ENCODE data around the gene HABP4. TPM values are rescaled to one million over a fixed set of nuclear protein-coding genes. Genes with fewer than 3 reads are reported as not detected.

The HABP4 gene, protein sequence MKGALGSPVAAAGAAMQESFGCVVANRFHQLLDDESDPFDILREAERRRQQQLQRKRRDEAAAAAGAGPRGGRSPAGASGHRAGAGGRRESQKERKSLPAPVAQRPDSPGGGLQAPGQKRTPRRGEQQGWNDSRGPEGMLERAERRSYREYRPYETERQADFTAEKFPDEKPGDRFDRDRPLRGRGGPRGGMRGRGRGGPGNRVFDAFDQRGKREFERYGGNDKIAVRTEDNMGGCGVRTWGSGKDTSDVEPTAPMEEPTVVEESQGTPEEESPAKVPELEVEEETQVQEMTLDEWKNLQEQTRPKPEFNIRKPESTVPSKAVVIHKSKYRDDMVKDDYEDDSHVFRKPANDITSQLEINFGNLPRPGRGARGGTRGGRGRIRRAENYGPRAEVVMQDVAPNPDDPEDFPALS
- 5.2 and 10.3 TPM in 2 replicates for total RNA-seq (2012; rRNA removed)
- 9.4 and 10.6 TPM in 2 replicates for polyA plus RNA-seq (2012; rRNA removed)
- 4.1 and 5.5 TPM in 2 replicates for polyA plus RNA-seq (2012; cell fraction: cytosol; rRNA removed)
- polyA plus RNA-seq (2012; cell fraction: nucleus; rRNA removed; ENCODE audit: low replicate concordance): 3.7 and 9.3 TPM in 2 replicates
- percentile 69 among the genes with signal in this experiment for Bru-seq, nascent RNA
- BruChase-seq, experiment 1, labeled RNA remaining after a 6-hour chase: percentile 76 among the genes with signal in this experiment
- BruChase-seq, experiment 2, labeled RNA remaining after a 2-hour chase: percentile 76 among the genes with signal in this experiment
- long read RNA-seq, transcript HABP4-201 (8 exons, 2,615 nt): major isoform, 50 of 64 reads
- long read RNA-seq, partial matches to known transcripts: 4 of 64 reads
- long read RNA-seq, other reads (novel, unspliced or antisense): 10 of 64 reads

DNA sequence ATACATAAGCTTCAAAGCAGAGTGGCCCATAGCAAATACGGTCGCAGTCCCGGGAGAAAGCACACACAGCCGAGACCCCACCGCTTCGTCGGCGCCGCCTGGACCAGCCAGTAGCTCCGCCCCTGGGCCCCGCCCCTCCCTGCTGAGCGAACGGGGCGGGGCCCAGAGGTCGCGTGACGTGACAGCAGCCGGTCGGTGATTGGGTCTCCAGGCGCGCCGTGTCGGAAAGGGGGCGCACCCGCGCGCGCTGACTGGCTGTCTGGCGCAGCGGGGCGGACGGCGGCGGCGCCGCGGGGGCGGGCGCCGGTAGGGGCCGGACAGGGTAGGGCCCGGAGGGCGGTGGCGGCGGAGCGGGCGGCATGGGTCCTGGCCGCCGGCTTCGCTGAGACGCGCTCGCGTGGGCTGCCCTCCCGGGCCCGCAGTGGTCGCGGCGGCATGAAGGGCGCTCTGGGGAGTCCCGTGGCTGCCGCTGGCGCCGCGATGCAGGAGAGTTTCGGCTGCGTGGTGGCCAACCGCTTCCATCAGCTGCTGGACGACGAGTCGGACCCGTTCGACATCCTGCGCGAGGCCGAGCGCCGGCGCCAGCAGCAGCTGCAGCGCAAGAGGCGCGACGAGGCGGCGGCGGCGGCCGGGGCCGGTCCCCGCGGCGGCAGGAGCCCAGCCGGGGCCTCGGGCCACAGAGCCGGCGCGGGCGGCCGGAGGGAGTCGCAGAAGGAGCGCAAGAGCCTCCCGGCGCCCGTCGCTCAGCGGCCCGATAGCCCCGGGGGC is at the start of gene HABP4:
HABP4 (plus strand) TSS at position 325 of the 768 bp plus-strand sequence; CDS start at position 436, 111 bp downstream.
- Histone ChIP-seq H4K91ac (ENCODE audit: insufficient read depth, low read depth, low read length) (peak within 1 kb of the TSS; percentile 66), H3K23ac (ENCODE audit: low read depth, low read length) (peak within 1 kb of the TSS; percentile 99), H3K9ac (ENCODE audit: low read depth, low read length) (peak within 1 kb of the TSS; percentile 77), H2BK5ac (ENCODE audit: low read depth, low read length, poor library complexity, severe bottlenecking) (peak within 1 kb of the TSS; percentile 74), H3K27me3 (ENCODE audit: control insufficient read depth, insufficient read depth, low read length) (no peaks in the 10 kb centered on the region), H2BK20ac (ENCODE audit: low read depth, low read length) (peak within 1 kb of the TSS; percentile 84; the same call in 1 of the 2 replicates), H3K9me1 (ENCODE audit: insufficient read depth, low read length) (peaks cover 10% of the 10 kb centered on the region), H3K56ac (ENCODE audit: extremely low read depth, insufficient read depth, low read length) (peak within 1 kb of the TSS; percentile 11; the same call in 1 of the 2 replicates), H3K18ac (ENCODE audit: low read depth, low read length) (peak within 1 kb of the TSS; percentile 12; the same call in 1 of the 2 replicates), H3K4me2 (ENCODE audit: low read depth, low read length) (peak within 1 kb of the TSS; percentile 85), H3K4me3 (ENCODE audit: insufficient read depth, low read depth, low read length) (peak within 1 kb of the TSS; percentile 97), H4K8ac (ENCODE audit: low read depth in 2 of 2, low read length in 2 of 2) (peak within 1 kb of the TSS; percentile 5 to 93; a peak in 2 of 4 replicates), H4K20me1 (ENCODE audit: insufficient read depth, low read length) (peaks cover 6% of the 10 kb centered on the region; the same call in 1 of the 2 replicates), H3K27ac (ENCODE audit: insufficient read depth, low read length) (peak within 1 kb of the TSS; percentile 74), H3K4ac (ENCODE audit: low read depth, low read length) (peak within 1 kb of the TSS; percentile 88), H2AFZ (replicated peaks; ENCODE audit: low read length, poor library complexity) (peak within 1 kb of the TSS; percentile 98), H2AK5ac (ENCODE audit: low read depth, low read length) (no peak within 1 kb of the TSS), H3K14ac (replicated peaks; ENCODE audit: low read depth, low read length) (peak within 1 kb of the TSS; percentile 97), H3K36me3 (ENCODE audit: control insufficient read depth, insufficient read depth, low read length) (no peaks in the 10 kb centered on the region), H2BK120ac (ENCODE audit: low read depth, low read length) (peak within 1 kb of the TSS; percentile 83; the same call in 1 of the 2 replicates), H4K5ac (ENCODE audit: low read depth, low read length) (0 out of 2 replicates have a peak within 1 kb of the TSS, but pooled peaks have one; percentile 5), H3K79me1 (ENCODE audit: low read depth in 1 of 2, low read length in 2 of 2) (peaks cover 5 to 32% of the 10 kb centered on the region in 2 experiments; a peak in 3 of 4 replicates), H2BK15ac (ENCODE audit: low read depth, low read length) (peak within 1 kb of the TSS; percentile 26; the same call in 1 of the 3 replicates), H3K4me1 (ENCODE audit: control insufficient read depth, insufficient read depth, low read length) (peaks cover 5% of the 10 kb centered on the region; the same call in 1 of the 2 replicates), H3K9me3 (ENCODE audit: control insufficient read depth, insufficient read depth, low read length) (no peaks in the 10 kb centered on the region), H2AK9ac (replicated peaks; ENCODE audit: low read depth, low read length, poor library complexity) (peak within 1 kb of the TSS; percentile 96)
- ChIA-PET POLR2A (ENCODE audit: unreplicated experiment) (no interaction called here), CTCF (interaction anchor here (1.4 kb wide), 1 partner anchor 65 kb away, joined by 3 read pairs; no protein-coding TSS in a partner anchor)
- WGBS, 2 experiments (ENCODE audit: extremely low coverage in 2 of 2, insufficient read length in 1 of 2): 0% methylated on average over 69 of the region's 108 CpGs; no CpG with 5 or more reads in 1 of the 2 experiments
- no TSS peak for BruUV-seq (replicated peaks)
- DNase-seq: peak; percentile 91
- dilution Hi-C loops (cut with HindIII; ENCODE audit: low sequenced_read_pairs, unreplicated experiment) (no loop called here), in situ Hi-C loops (cut with MboI; ENCODE audit: low sequenced_read_pairs) (no loop called here), intact Hi-C loops (cut with micrococcal nuclease) (loop anchor here (2.0 to 5.0 kb wide), 5 partner anchors 31 to 217 kb away; partner anchors contain the start of gene ZNF367)
- no peak for TF ChIP-seq MAFK (IDR thresholded peaks at IDR 0.05; ENCODE audit: low read depth, low read length)
- TF ChIP-seq RFX5 (IDR thresholded peaks at IDR 0.05; ENCODE audit: low read depth, low read length): no peak
- no peak for TF ChIP-seq FOS (IDR thresholded peaks at IDR 0.05; ENCODE audit: low read depth, low read length)
- TF ChIP-seq, protein P1, sequence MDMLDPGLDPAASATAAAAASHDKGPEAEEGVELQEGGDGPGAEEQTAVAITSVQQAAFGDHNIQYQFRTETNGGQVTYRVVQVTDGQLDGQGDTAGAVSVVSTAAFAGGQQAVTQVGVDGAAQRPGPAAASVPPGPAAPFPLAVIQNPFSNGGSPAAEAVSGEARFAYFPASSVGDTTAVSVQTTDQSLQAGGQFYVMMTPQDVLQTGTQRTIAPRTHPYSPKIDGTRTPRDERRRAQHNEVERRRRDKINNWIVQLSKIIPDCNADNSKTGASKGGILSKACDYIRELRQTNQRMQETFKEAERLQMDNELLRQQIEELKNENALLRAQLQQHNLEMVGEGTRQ (IDR thresholded peaks at IDR 0.05; ENCODE audit: low read depth, low read length): peak; percentile 67
- peak; percentile 91 for TF ChIP-seq BHLHE40 (IDR thresholded peaks at IDR 0.05; ENCODE audit: low read depth, low read length)
- TF ChIP-seq MAZ (IDR thresholded peaks at IDR 0.05; ENCODE audit: borderline replicate concordance, low read depth, low read length): peak; percentile 85; the same call in 1 of the 2 replicates
- no peak for TF ChIP-seq NFE2L2 (IDR thresholded peaks at IDR 0.05; ENCODE audit: low read depth, low read length)
- peak; percentile 76 for TF ChIP-seq POLR2A (IDR thresholded peaks at IDR 0.05; ENCODE audit: low read depth, low read length)
- TF ChIP-seq RAD21 (IDR thresholded peaks at IDR 0.05; ENCODE audit: low read length): no peak
- no peak; the same call in 1 of the 2 replicates for TF ChIP-seq MXI1 (IDR thresholded peaks at IDR 0.05; ENCODE audit: borderline replicate concordance, low read depth, low read length)
- ATAC-seq (ENCODE audit: low read depth): peak; percentile 96
